Measurements from ENCODE around the gene NKX6-2. TPM values are rescaled to one million over a fixed set of nuclear protein-coding genes. Genes with fewer than 3 reads are reported as not detected.
A peak's percentile ranks its signal among the peaks of the same experiment; 100 is the strongest.
"Not testable (repeated sequence)": the region's sequence is repeated elsewhere in the genome, so short reads cannot be mapped to it uniquely, and the experiment has no call there.

Gene NKX6-2
- polyA plus RNA-seq, 5 donors: 4.0 to 9.1 (median 6.8) TPM

- no peak for DNase-seq
These were observed 2.6 kb downstream of the NKX6-2 start for GRCh38 chr10:132783165-132783939.

DNA sequence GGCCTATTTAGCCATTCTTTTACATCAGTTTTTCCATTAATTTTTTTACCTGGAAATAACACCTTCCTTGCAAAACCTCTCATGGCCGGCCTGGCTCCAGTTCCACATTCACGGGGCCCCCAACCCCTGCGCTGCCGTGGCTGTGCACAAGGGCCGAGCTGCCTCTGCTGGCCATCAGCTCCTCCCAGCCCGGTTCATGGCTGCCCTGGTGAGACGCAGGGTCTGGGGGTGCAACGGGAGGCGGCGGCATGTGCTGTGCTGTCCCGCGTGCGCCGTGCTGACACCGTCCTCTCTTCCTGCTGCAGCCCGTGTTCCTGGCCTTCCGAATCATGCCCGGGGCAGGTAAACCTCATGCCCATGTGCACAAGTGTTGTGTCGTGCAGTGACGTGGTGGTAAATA, 4.4 kb downstream of the NKX6-2 start:
- no peak for DNase-seq

- DNase-seq: no peak
These were observed 5.6 kb downstream of the NKX6-2 start for GRCh38 chr10:132780356-132780755.

DNA sequence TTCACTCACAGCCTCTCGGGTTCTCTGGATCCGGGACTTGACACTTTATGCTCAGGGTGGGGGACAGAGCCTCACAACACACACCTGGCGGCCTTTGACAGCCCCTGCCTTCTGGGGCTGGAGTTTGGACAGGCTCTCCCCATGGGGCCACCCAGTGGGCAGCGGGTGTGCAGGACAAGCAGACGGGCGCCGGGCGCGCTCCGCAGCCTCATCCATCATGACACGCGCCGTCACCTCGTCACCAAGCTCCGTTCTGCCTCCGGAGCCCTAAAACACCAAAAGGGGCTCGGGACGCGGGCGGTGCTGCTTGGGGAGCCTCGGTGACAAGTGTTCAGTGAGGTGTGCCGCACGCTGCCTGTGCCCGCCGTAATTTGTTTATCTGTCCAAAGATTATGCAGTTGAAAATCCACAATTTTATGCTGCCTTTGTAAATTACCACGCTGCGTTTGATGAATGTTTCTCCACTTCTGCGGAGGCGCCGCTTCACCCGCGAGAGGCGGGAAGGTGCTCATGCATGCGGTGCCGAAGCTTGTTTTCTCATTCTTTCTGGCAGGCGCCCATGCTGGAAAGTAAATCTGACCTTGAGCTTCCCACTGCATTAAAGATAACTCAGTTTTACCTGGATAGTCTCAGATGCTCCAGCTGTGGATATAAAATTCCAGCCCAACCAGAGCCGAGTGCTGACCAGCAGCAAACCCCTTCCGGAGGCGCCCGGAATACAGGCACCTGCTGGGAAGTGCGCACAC, 6.2 kb downstream of the NKX6-2 start:
- no peak for DNase-seq

DNA sequence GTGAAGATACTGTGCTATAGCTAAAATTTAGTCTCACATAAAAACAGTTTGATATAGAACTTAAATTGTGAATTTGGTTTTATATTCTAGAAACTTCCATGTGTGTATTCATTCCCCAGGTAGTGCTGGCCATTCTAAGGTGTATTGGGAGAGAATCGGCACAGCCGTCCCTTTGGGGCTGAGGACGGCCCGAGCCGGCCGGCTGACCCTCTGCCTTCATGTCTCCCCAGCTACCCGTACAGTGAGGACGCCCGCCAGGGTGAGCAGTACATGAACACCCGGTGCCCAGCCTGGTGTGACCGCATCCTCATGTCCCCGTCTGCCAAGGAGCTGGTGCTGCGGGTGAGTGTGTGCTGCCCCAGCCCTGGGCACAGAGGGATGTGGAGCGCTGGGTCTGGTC, 8.5 kb downstream of the NKX6-2 start:
- no peak for DNase-seq

DNA sequence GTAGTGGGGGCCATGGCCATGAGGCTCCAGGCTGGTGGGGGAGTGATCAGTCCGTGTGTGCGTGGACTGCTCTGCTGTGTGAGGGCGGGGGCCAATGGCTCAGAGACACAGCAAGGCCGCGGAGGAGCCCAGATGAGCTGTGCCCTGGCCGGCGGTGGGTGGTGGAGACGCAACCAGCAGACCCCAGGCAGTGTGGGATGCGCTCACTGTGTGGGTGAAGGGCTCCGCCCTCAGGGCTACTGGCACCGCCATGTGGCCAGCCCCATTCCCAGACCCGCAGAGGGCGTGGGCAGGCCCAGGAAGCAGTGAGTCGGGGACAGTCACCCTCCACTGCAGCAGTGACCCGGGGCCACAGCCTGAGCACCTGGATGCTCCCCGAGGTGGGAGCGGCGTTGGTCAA, 9.1 kb downstream of the NKX6-2 start:
- DNase-seq: no peak

GRCh38 chr10:132776186-132776585, 9.8 kb downstream of the NKX6-2 start:
- no peak for DNase-seq

DNA sequence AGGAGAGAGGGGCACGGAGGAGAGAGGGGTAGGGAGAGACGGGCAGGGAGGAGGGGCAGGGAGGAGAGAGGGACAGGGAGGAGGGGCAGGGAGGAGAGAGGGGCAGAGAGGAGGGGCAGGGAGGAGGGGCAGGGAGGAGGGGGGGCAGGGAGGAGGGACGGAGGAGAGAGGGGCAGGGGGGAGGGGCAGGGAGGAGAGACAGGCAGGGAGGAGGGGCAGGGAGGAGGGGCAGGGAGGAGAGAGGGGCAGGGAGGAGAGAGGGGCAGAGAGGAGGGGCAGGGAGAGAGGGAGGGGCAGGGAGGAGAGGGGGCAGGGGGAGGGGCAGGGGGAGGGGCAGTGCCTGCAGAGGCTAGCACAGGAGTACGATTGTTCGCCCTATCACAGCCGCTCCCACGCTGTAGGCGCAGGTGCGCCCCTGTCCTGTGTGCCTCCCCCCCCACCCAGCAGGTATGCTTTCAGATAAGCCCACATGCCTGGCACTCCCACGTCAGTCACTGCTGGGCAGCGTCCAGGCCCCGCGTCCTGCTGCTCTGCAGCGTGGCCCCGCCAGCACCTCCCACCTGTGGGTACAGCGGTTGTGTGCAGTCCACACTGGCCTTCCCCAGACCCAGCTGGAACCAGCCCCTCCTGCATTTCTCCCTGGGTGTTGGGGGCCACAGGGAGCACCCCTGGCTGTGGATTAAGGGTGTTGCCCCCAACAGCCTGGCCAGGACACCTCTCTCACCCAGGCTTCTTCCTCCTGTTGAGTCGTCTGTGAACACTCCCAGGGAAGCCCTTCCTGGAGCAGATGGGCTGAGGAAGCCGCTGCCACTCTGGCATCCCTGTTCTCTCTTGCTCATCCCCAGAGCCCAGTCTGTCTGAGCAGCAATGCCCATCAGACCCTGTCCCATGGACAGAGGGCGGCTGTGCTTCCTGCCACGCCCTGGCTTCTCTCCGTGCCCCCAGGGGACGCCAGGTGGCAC, 10.8 kb downstream of the NKX6-2 start:
- DNase-seq: peak in 1 of 2 donors; percentile 35

DNA sequence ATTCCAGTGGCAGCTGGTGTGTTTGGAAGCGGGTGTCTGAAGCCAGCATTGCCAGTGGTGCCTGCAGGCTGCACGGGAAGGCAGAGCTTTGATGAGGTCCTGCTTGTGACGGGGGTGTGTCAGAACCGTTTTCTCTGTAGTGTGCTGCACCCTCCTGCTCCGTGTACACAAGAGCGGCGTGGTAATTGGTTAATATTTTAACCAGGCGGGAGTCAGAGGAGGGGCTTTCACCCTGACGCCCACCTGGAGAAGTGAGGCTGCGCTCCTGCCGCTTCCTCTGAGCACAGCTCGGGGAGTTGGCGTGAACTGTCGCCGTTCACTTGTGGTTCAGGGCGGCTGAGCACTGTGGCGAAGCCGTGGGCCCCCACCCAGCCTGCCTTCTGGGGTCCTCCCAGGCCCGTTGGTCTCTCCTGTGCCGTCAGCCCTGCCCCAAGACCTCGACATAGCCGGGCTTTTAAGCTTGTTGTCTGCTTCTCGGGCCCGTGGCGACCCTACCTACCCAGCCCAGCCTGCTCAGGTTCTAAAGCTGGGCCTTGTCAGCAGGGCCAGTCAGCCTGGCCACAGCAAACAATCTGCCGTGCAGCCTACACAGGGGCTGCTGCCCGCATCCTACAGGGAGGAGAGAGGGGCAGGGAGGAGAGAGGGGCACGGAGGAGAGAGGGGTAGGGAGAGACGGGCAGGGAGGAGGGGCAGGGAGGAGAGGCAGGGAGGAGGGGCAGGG, 11.6 kb downstream of the NKX6-2 start:
- DNase-seq: no peak

DNA sequence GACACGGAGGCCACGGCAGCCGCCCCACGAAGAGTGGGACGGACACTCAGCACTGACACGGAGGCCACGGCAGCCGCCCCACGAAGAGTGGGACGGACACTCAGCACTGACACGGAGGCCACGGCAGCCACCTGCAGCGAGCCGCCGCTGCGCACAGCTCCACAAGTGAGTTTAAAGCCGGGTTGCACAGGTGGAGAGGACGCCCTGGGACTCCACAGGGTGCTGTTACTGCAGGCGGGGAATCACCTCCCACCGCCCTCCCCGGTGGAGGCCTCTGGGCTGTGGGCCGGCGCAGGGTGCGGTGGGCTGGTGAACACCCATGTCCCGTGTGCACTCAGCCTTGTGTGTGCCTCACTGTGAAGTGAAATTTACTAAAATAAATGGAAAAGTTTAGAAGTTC, 13.1 kb downstream of the NKX6-2 start:
- not testable (repeated sequence) for DNase-seq

DNA sequence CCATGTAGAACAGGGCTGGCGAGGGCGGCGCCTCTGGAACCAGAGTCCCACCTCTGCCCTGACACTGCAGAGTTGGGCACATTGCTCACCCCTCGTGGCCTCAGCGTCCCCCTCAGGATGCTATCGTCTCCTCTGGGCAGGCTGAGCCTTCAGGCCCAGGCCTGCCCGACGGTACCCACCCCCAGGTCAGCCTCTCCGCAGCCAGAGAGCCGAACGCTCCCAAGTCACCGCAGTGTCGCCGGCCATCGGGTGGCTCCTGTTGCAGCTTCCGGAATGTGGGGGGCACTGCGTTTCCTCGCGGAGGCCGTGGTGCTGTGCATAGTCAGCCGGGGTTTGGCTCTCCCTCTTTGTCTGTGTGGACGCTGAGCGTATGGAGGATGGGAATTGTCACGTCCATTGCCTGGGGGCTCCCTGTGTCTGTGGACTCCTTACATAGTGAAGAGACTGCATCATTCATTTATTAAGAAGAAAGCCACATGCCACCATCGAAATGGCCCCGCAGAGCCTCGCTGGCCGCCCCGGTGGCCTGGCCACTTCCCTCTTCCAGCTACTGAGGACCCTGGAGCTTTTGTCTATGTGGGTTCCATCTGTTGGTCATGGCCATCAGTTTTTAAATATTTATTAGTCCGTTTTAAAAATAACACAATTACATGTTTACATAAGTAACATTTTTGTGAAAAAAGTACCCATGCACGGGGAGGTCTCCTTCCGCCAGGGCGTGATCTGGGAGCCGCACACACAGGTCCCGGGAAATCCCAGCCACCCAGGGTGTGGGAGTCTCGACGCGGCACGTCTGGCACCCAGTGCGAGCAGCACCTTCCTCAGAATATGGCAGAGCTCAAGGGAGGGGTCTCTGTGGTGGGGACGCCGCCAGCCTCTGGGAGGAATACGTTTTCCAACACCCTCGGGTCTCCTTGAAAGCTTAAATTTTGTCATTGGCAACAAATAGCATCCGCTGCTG, 15.6 kb downstream of the NKX6-2 start:
- DNase-seq: no peak

- DNase-seq: no peak
These were observed 17.4 kb downstream of the NKX6-2 start for GRCh38 chr10:132768346-132769248.

DNA sequence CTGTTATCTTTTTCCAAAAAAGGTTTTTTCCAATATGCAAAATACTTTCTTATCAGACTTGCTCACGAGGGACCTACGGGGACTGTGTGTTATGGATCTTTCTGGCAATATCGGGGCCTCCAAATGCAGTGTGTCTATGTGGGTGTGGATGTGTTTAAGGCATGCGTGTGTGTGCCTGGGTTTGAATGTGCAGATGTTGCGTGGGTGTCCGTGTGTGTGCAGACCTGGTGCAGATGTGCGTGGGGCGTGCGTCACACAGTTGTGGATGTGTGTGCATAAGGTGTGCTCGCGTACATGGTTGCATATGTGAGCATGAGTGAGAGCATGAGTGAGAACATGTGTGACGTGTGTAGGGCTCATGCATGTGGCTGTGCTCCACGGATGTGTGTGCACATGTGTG, 19.7 kb downstream of the NKX6-2 start:
- DNase-seq: no peak

DNA sequence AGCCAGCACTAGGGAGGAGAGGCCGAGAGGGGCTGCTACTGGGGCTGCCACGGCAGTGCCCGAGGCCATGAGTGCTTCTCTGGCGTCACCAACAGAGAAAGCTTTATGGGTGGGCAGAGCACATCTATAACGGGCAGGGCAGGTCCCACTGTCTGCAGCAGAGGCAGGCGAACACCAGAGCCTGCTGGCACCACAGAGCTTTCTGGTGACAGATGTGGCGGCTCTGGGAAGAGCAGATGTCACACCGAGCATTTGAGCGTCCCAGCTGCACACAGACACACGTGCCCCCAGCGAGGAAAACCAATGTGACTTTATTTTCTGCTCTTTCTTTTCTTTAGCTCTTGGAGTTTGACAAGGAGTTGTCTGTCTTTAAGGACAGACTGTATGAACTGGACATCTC, 20.5 kb downstream of the NKX6-2 start:
- no peak for DNase-seq

DNA sequence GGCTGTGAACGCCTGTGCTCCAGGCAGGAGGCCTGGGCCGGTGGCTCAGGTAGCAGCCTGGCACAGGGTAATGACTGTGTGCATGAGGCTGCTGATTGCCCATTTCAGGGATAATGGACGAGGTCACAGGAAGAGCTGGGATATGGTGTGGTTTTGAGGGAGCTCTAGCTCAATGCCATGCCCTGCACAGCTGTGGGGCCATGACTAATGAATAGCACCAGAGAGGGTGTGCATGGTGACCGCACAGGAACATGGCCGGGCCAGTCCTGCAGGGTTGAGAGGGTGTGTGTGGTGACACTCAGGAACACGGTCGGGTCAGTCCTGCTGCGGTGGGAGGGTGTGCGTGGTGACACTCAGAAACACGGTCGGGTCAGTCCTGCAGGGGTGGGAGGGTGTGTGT, 21.8 kb downstream of the NKX6-2 start:
- DNase-seq: no peak

DNA sequence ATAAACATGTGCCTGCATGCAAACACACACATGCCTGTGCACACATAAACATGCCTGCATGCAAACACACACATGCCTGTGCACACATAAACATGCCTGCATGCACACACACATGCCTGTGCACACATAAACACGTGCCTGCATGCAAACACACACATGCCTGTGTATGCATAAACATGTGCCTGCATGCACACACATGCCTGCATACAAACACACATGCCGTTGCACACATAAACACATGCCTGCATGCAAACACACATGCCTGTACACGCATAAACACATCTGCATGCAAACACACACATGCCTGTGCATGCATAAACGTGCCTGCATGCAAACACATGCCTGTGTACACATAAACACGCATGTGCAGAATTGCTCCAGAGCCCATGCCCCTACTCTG, 22.4 kb downstream of the NKX6-2 start:
- DNase-seq: no peak

GRCh38 chr10:132762267-132762666, 23.7 kb downstream of the NKX6-2 start:
- no peak for DNase-seq

DNA sequence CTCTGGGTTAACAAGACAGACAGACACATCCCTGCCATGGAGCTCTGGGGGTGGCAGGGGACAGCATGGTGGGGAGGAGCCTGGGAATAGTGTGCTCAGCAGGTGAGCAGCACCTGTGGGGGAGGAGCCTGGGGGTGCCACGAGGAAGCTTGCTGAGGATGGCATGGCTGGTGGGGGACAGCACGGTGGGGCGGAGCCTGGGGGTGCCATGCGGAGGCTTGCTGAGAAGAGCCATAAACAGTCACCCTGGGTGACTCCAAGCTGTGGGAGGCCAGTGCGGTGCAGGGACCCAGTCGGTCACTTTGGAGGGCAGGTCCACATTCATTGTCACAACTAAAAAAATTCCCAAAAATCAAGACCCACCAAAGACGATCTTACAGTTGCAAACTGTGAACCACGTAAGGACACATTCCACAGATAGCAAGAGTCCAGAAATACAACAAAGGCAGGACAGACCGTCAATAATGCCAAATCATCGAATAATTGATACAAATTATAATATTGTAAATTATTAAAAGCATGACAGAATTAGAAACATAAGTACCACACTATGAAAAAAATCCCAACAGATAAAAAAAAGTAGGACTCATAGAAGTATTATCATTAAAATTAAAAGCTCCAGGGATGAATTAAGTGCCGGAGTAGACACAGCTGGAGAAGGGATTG, 24.4 kb downstream of the NKX6-2 start:
- no peak for DNase-seq

DNA sequence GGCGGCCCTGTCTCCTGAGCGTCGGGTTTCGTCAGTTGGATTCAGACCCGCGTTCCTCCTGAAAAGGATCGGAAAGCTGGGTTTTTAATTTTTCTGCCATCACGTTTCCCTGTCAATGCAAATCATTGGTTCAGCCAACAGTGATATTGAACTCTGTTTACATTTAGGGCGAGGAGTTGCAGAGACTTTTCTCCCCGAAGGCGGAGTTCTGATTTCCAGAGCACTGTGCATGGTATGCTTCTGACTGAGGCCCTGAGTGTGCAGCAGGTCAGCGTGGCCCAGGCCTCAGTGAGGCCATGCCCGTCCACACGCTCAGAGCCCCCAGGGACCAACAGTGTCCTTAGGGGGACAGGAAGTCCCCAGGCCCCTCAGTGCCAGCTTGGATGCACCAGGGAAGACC, 27.1 kb downstream of the NKX6-2 start:
- DNase-seq: no peak
